ENCODE results near the gene B3GALNT2.

DNA sequence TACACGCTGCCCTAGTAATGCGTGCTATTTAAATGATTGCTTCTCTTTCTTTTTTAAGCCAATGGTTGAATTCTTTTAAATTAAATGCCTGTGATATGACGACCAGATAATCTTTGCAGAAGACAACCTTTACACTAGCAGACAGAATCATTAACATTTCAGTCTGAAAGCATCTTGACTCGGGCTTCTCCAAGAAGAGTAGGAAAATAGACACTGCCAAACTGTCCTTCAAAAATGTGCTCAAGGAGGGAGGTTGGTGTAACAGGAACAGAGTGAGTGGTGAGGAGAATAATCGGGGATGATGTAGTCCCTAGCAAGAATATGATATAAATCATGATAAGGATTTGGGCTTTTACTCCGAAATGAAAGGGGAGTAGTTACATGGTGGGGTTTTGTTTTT lies 6.6 kb upstream of the B3GALNT2 start:
- TF ChIP-seq, protein P1, sequence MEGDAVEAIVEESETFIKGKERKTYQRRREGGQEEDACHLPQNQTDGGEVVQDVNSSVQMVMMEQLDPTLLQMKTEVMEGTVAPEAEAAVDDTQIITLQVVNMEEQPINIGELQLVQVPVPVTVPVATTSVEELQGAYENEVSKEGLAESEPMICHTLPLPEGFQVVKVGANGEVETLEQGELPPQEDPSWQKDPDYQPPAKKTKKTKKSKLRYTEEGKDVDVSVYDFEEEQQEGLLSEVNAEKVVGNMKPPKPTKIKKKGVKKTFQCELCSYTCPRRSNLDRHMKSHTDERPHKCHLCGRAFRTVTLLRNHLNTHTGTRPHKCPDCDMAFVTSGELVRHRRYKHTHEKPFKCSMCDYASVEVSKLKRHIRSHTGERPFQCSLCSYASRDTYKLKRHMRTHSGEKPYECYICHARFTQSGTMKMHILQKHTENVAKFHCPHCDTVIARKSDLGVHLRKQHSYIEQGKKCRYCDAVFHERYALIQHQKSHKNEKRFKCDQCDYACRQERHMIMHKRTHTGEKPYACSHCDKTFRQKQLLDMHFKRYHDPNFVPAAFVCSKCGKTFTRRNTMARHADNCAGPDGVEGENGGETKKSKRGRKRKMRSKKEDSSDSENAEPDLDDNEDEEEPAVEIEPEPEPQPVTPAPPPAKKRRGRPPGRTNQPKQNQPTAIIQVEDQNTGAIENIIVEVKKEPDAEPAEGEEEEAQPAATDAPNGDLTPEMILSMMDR (IDR thresholded peaks at IDR 0.05; ENCODE audit: insufficient read depth, low read length, poor library complexity, severe bottlenecking) = no peak
- no peak for TF ChIP-seq EZH2phosphoT487 (conservative IDR thresholded peaks at IDR 0.05; ENCODE audit: low read length)
